ENCODE results near the gene OCRL.

OCRL gene

GRCh38 chrX:129540068-129540653, at the start of gene OCRL:
Gene OCRL, plus strand, starts transcription at chrX:129540259. Its CDS starts 181 bp downstream, at chrX:129540440.
- peak; percentile 20 to 75 for DNase-seq

DNA sequence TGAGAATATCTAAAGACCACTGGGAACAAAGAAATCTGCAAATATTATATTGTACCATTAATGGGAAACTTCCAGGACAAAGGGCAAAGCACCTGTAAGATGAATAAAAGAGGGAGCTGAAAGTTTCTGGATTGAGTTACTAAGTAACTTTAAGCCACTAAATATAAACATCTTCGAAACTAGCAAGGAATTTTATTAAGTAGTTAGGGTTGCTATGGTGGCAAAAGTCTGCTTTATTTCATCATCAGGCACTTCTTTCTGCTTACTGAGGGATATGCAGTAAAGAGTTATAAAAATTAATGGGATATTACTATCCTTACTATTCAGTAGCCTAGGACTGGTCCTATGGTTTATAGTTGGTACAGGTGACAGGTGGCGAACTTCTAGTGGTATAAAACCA, 49.7 kb upstream of the OCRL start:
- no peak for DNase-seq

DNA sequence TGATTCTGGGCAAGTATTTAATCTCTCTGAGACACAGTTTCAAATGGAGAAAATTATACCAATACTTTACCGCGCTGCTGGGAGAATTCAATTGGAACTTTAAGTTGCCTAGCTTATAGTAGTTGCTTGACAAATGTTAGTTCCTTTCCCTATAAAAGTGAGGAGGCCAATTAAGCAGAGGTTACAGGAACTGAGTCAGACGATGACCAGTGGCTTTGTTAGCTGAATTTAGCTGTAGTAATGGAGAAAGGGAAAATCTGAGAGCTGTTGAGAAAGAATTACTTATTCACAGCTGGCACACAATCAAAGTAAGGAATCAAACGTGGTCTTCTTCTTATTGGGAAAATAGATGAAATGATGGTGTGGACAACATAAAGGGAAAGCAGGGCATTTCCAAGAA, 46.4 kb upstream of the OCRL start:
- DNase-seq, result no peak

DNA sequence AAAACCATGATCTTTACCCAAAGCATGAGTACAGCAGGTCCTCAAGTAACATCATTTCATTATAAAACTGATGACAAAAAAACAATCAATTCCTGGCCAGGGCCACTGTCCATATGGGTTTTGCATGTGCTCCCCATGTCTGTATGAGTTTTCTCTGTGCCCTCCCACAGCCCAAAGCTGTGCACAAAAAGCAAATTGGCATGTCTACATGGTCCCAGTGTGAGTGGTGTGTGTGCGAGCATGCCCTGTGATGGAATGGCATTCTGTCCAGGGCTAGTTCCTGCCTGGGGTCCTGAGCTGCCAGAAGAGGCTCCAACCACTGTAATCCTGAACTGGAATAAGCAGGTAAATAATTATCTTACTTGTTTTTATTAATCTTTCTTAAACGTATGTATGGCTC, 45.2 kb upstream of the OCRL start:
- no peak for DNase-seq

DNA sequence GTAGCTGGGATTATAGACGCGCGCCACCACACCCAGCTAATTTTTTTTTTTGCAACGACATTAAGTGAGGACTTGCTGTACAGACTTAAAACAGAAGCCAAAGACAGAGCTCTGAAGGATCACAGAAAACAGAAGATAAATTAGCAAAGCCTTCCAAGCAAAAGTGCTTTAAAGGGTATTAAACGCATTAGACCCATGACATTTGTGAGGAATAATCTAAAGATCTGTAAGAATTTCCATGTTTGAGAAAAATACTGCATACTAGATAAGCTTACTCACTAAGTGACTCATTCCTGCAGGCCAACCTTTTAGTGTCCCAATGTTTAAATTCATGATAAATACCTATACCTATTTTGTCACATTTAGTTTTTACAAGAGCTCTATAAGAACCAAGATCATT, 44.2 kb upstream of the OCRL start:
- DNase-seq, result no peak

- DNase-seq, result no peak
Observed at GRCh38 chrX:129496625-129497024, 43.4 kb upstream of the OCRL start.

DNA sequence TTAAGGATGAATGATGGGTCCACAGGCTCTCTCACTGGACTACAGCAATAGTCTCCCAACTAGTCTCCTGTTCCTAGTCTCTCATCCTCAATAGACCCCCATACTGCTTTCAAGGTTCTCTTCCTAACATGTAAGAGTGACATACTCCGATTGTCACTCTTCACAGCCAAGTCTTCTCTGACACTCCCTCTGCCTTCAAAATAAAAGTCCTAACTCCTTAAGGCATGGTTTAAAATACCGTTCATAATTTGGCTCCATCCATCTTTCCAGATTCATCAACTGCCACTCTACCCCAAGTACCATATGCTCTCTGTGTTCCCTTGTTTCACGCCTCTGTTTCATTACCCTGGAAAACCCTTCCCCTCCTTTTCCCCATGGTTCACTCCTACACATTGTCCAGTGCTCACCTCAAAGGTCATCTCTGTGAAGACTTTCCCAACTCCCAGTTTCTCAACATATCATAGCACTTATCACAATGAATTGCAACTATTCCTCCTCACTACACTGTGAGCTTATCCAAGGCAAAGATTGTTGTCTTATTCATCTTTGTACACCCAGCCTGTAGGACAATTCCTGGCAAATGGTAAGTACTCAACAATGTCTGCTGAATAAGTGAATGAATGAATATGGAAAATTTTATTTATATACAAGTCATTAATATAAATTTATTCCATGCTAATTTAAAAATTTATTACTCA, 42.8 kb upstream of the OCRL start:
- no peak for DNase-seq

GRCh38 chrX:129510331-129510730, 29.7 kb upstream of the OCRL start:
- DNase-seq, result no peak

DNA sequence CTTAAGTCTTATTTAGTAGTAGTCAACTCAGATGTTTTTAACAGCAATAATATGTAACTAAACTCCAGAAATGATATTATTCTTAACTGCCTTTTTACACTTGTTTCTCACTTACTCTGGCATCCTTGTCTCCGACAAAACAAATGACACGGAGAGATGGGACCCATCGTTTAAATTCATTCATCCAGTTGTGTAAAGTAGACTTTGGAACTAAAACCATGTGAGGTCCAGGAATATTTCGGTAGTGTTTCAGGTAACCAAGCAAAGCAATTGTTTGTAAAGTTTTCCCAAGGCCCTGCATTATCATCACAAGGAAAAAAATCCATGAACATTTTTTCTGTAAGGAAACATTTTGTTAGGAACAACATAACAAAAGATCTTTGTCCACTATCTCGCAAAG, 28.4 kb upstream of the OCRL start:
- DNase-seq, result no peak

DNA sequence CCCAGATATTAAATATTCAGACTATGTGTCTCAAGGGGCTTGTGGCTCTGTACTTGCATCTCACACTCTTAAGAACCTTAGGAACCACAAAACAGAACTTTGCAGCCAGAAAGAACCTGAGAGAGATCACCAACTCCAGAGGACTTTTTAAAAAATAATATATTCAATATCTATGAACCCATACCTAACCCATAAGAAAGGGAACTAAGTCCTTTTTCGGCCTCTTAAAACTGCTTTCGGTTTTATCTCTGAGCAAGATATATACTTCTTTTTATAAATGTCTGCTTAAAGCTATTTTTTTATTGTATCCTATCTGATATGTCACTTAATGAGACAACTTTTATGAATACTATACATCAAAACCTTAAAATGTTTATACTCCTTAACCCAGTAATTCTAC, 27.6 kb upstream of the OCRL start:
- no peak for DNase-seq

- no peak for DNase-seq
Observed at GRCh38 chrX:129516402-129516801, 23.7 kb upstream of the OCRL start.

DNA sequence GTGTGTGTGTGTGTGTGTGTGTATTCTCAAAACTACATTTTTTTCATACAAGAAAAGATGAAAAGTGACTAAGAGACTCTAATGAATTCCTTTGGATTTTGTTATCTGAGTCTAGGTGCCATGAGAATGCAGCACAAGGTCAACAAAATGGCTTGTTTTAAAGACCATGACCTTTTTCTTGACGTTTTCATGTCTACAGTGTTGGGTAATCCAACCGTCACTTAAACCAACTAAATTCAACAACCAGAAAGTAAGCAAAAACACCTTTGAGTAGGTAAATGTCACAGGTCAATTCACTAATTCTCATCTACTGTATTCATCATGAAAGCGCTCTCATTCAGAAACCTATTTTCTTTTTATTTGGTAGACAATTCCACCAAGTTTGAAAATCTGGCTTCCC, 19.9 kb upstream of the OCRL start:
- no peak for DNase-seq

- DNase-seq, result peak; percentile 15 to 53
Observed at GRCh38 chrX:129522184-129523078, 17.6 kb upstream of the OCRL start.

DNA sequence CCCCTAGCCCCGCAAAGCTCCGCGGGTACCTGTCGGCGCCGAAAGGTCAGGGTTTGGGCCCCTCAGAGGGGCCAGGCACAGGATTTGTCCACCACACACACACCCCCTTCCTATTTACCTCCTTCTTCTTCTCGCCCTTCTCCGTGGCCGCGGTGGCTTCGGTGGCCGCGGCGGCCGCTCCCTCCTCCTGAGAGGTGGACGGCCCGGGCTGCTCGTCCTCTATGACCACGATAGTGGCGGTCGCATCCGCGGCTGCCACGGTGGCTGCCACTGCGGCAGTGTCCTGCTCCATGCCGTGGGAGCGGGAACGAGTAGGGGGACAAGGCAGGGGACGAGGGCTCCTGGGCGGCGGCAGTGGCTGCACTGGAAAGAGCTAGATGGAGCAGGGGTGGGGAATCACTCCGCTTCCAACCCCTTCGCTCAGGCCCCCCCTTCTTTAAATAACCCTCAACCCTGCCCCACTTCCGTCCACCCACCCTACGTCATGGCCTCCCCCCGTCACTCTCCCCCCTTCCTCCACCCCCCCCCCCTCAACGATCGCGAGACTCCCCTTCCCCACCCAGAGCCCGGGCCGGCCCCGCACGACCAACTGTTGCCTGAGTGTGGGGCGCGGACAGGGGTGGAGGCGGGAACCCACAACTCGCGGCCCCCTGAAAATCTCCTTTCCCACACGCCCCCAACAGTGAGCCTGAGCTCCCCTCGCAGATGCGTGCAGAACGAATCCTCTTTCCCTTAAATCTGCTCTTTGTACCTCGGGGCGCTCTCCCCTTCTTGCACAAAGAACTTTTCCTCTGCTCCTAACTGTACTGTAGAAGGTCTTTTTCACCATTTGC, 16.8 kb upstream of the OCRL start, which contains the start of gene SMARCA1:
TSS of gene SMARCA1 (minus strand) at position 412 of the 833 bp plus-strand sequence. CDS start at position 292, 120 bp downstream.
- DNase-seq, result peak in 1 of 2 experiments; percentile 13

GRCh38 chrX:129524250-129524850, 15.7 kb upstream of the OCRL start:
- DNase-seq, result no peak

DNA sequence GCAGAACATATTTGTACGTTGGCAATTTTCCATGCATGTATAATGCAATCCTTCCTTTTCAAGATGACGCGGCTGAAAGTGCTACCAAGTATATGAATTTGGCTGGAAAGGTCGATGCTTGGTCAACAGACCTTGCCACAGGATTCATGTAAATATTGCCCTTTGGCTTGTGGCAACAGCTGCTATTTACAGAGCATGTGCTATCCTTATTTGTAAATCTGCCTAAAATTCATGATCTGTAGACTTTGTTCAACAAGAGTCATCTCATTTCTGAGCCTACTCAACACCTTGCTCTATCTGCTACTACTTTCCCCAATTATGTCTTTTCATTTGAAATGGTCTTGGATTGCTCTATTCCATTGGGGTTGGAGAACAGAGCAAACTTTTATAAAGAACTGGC, 14.9 kb upstream of the OCRL start:
- no peak for DNase-seq

- no peak for DNase-seq
Observed at GRCh38 chrX:129525896-129526295, 14.2 kb upstream of the OCRL start.

DNA sequence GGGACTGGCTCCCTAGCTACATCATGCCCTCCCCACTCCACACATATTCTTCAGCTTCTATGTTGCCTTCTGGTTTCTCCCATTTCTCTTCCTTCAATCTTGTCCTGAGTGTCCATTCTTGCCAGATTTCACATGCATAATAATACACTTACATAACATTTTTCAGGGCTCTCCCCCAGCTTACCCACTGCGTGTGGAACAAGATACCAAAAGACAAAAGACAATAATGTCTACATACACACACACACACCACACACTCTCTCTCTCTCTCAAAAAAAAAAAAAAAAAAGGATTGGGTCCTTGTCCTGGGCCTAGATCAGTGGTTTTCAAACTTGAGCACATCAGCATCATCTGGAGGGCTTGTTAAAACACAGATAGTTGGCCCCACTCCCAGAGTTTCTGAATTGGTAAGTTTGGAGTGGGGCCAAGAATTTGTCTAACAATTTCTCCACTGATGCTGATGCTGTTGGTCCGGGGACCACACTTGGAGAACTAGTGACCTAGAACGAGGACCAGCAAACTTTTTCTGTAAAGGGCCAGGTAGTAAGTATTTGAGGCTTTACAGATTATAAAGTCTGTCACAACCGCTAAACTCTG, 10.3 kb upstream of the OCRL start:
- peak; percentile 20 to 79 for DNase-seq

GRCh38 chrX:129530410-129530809, 9.6 kb upstream of the OCRL start:
- DNase-seq, result no peak

DNA sequence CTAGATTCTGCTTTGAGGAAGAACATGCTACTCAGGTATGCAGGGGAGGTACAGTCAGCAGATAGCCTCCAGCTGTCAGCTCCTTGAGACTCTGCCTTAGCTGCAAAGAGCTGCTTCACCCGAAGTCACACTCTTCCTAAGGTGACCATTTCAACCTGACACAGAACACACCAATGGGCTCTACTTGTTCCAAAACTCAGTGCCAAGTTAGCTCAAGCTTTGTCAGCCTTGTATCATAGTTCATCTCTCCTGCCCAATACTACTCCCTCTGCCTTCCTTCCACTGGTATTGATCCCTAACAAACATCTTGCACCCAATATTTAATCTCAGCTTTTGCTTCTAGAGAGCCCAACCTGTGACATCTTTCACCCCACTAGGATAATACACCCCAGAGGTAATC, 8.9 kb upstream of the OCRL start:
- DNase-seq, result no peak

GRCh38 chrX:129534816-129535578, 5.1 kb upstream of the OCRL start:
- DNase-seq, result no peak
